Stimulated activated CD4-positive, alpha-beta T cell treated with anti-CD3 and anti-CD28 coated beads, Interleukin-15, amount 100 ng/mL, for 1 hour (primary cell): Measurements from ENCODE around the gene CNOT9.

ENCODE experiments used
- DNase-seq, 2 donors: peaks; one replicate each; pipeline ENCODE4 v3.0.0-alpha.2; 2020; ENCODE audit warnings: low read depth in 1 of 2, low spot score in 1 of 2

The CNOT9 gene

DNA sequence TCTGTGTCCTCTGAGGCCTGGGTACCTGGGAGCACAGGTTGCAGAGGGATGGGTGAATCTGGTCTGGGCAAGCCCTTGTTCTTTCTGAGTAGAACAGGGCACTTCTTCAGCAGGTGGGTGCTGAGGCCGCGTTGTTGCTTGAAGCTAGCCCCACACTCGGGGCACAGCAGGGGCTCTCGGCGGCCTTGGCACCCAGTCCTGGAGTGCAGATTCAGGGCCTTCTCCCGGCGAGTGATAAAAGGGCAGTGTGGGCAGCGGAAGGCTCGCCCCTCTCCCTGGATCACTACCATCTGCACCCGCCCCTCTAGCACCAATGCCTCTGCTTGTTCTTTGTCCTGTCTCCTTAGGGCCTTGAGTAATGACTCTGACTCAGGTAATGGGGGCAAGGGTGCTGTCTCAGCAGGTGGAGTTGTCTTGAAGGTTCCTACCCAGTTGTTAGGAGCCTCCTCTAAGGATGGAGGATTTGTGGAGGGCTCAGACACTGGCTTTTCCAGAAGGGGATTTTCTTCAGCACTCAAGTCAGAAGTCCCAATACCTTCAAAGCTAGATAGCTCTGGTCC lies 75.2 kb downstream of the CNOT9 start:
- DNase-seq = no peak

- no peak for DNase-seq
These were observed 76.1 kb downstream of the CNOT9 start for GRCh38 chr2:218644721-218645120.

DNA sequence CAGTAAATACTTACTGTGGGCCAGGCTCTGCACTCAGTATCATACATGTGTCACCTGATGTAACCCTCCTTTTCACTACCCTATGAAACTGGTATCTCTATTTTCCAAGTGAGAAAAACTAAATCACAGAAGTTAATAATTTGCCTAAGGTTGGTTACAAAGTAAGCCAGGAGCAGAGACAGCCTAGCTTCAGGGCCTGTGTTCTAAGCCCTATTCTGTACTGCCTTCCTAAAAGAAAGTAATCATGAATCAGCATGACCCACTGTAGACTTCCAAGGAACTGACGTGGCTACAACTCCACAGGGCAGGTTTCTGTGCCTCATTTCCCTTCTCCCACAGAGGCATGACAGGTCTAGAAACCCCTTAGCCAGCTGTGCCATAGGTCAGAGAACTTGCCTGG lies 76.5 kb downstream of the CNOT9 start:
- DNase-seq = no peak
